ENCODE data around the gene KCNAB2.

- TF ChIP-seq, protein P1, sequence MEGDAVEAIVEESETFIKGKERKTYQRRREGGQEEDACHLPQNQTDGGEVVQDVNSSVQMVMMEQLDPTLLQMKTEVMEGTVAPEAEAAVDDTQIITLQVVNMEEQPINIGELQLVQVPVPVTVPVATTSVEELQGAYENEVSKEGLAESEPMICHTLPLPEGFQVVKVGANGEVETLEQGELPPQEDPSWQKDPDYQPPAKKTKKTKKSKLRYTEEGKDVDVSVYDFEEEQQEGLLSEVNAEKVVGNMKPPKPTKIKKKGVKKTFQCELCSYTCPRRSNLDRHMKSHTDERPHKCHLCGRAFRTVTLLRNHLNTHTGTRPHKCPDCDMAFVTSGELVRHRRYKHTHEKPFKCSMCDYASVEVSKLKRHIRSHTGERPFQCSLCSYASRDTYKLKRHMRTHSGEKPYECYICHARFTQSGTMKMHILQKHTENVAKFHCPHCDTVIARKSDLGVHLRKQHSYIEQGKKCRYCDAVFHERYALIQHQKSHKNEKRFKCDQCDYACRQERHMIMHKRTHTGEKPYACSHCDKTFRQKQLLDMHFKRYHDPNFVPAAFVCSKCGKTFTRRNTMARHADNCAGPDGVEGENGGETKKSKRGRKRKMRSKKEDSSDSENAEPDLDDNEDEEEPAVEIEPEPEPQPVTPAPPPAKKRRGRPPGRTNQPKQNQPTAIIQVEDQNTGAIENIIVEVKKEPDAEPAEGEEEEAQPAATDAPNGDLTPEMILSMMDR (IDR thresholded peaks at IDR 0.05), result peak; percentile 47
- no peak for TF ChIP-seq EZH2 (IDR thresholded peaks at IDR 0.05; ENCODE audit: borderline replicate concordance, insufficient read depth, low read depth, low read length, poor library complexity, severe bottlenecking)
These were observed 4.1 kb upstream of the KCNAB2 start for GRCh38 chr1:6041432-6042062.
